ENCODE results near the gene MORC2. TPM values are rescaled to one million over a fixed set of nuclear protein-coding genes. Genes with fewer than 3 reads are reported as not detected.

The MORC2 gene
- total and polyA plus RNA-seq, 10 of the 15 experiments (the other 5 are each of a cell fraction or from before 2014, with no cell fraction given), result 1.7 to 16.3 (median 9.0) TPM

DNA sequence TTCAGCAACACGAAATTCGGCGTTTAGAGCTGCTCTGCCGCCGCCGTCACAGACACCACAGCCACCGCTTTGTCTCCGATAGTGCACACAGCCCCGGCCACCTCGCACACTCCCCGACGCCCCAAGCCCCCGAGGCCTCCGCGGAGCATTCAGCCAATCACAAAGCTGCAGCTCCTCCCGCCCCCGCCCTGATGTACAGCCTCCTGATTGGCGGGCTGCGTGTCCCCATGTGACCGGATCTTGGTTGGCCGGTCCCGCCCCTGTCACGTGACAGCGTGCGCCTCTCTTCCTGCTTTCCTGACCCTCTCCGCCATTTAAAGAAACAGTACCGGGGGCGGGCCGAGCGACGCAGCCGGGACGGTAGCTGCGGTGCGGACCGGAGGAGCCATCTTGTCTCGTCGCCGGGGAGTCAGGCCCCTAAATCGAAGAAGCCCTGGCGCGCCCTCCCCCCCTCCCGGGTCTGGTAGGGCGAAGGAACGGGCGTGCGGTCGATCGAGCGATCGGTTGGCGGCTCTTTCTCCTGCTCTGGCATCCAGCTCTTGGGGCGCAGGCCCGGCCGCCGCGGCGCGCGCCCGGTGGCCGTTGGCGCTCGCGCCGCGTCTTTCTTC lies 454 bp upstream of the MORC2 start, which contains the start of gene TUG1 (continued):
- TF ChIP-seq, protein P1, sequence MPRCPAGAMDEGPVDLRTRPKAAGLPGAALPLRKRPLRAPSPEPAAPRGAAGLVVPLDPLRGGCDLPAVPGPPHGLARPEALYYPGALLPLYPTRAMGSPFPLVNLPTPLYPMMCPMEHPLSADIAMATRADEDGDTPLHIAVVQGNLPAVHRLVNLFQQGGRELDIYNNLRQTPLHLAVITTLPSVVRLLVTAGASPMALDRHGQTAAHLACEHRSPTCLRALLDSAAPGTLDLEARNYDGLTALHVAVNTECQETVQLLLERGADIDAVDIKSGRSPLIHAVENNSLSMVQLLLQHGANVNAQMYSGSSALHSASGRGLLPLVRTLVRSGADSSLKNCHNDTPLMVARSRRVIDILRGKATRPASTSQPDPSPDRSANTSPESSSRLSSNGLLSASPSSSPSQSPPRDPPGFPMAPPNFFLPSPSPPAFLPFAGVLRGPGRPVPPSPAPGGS (IDR thresholded peaks at IDR 0.05; ENCODE audit: borderline replicate concordance, insufficient read depth, low read depth, low read length, poor library complexity, severe bottlenecking), result no peak
- TF ChIP-seq JUNB (IDR thresholded peaks at IDR 0.05), result no peak
- TF ChIP-seq ESRRA (IDR thresholded peaks at IDR 0.05; ENCODE audit: low read length), result no peak
- TF ChIP-seq ATF7 (IDR thresholded peaks at IDR 0.05; ENCODE audit: low read depth), result no peak
- TF ChIP-seq, protein P2, sequence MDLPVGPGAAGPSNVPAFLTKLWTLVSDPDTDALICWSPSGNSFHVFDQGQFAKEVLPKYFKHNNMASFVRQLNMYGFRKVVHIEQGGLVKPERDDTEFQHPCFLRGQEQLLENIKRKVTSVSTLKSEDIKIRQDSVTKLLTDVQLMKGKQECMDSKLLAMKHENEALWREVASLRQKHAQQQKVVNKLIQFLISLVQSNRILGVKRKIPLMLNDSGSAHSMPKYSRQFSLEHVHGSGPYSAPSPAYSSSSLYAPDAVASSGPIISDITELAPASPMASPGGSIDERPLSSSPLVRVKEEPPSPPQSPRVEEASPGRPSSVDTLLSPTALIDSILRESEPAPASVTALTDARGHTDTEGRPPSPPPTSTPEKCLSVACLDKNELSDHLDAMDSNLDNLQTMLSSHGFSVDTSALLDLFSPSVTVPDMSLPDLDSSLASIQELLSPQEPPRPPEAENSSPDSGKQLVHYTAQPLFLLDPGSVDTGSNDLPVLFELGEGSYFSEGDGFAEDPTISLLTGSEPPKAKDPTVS (IDR thresholded peaks at IDR 0.05; ENCODE audit: low read depth, low read length), result no peak
- no peak for TF ChIP-seq HDAC6 (IDR thresholded peaks at IDR 0.05; ENCODE audit: unreplicated experiment)
- TF ChIP-seq, protein P3, sequence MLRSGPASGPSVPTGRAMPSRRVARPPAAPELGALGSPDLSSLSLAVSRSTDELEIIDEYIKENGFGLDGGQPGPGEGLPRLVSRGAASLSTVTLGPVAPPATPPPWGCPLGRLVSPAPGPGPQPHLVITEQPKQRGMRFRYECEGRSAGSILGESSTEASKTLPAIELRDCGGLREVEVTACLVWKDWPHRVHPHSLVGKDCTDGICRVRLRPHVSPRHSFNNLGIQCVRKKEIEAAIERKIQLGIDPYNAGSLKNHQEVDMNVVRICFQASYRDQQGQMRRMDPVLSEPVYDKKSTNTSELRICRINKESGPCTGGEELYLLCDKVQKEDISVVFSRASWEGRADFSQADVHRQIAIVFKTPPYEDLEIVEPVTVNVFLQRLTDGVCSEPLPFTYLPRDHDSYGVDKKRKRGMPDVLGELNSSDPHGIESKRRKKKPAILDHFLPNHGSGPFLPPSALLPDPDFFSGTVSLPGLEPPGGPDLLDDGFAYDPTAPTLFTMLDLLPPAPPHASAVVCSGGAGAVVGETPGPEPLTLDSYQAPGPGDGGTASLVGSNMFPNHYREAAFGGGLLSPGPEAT (IDR thresholded peaks at IDR 0.05; ENCODE audit: low read depth), result peak; percentile 94
- TF ChIP-seq BCL11A (IDR thresholded peaks at IDR 0.05; ENCODE audit: low read depth, low read length), result no peak
- TF ChIP-seq ZBED1 (IDR thresholded peaks at IDR 0.05; ENCODE audit: borderline replicate concordance), result no peak
- TF ChIP-seq CREB1 (IDR thresholded peaks at IDR 0.05; ENCODE audit: low read depth), result peak; percentile 71
- no peak for TF ChIP-seq RAD21 (IDR thresholded peaks at IDR 0.05; ENCODE audit: insufficient read depth, low read depth, low read length)
- TF ChIP-seq SRF (IDR thresholded peaks at IDR 0.05; ENCODE audit: low read depth in 2 of 2, low read length in 2 of 2), result peak; percentile 95 to 99
- no peak for TF ChIP-seq ASH2L (IDR thresholded peaks at IDR 0.05; ENCODE audit: borderline replicate concordance, low read depth)
- TF ChIP-seq, protein P4, sequence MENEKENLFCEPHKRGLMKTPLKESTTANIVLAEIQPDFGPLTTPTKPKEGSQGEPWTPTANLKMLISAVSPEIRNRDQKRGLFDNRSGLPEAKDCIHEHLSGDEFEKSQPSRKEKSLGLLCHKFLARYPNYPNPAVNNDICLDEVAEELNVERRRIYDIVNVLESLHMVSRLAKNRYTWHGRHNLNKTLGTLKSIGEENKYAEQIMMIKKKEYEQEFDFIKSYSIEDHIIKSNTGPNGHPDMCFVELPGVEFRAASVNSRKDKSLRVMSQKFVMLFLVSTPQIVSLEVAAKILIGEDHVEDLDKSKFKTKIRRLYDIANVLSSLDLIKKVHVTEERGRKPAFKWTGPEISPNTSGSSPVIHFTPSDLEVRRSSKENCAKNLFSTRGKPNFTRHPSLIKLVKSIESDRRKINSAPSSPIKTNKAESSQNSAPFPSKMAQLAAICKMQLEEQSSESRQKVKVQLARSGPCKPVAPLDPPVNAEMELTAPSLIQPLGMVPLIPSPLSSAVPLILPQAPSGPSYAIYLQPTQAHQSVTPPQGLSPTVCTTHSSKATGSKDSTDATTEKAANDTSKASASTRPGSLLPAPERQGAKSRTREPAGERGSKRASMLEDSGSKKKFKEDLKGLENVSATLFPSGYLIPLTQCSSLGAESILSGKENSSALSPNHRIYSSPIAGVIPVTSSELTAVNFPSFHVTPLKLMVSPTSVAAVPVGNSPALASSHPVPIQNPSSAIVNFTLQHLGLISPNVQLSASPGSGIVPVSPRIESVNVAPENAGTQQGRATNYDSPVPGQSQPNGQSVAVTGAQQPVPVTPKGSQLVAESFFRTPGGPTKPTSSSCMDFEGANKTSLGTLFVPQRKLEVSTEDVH (IDR thresholded peaks at IDR 0.05; ENCODE audit: low read depth, partially characterized antibody), result no peak
- TF ChIP-seq ZNF622 (IDR thresholded peaks at IDR 0.05), result no peak
- peak; percentile 85 for TF ChIP-seq GABPA (IDR thresholded peaks at IDR 0.05; ENCODE audit: low read depth)
- TF ChIP-seq, protein P5, sequence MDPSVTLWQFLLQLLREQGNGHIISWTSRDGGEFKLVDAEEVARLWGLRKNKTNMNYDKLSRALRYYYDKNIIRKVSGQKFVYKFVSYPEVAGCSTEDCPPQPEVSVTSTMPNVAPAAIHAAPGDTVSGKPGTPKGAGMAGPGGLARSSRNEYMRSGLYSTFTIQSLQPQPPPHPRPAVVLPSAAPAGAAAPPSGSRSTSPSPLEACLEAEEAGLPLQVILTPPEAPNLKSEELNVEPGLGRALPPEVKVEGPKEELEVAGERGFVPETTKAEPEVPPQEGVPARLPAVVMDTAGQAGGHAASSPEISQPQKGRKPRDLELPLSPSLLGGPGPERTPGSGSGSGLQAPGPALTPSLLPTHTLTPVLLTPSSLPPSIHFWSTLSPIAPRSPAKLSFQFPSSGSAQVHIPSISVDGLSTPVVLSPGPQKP (IDR thresholded peaks at IDR 0.05; ENCODE audit: low read depth, low read length), result peak; percentile 11; the same call in 1 of the 2 replicates
- peak; percentile 76 for TF ChIP-seq RUNX3 (IDR thresholded peaks at IDR 0.05; ENCODE audit: low read length)

Data from GM12878 (cell line).